Measurements from ENCODE around the gene HOXD11. TPM values are rescaled to one million over a fixed set of nuclear protein-coding genes. Genes with fewer than 3 reads are reported as not detected.

HOXD11 gene
- total and polyA plus RNA-seq, 2 of the 13 experiments (the other 11 are each of a cell fraction or from before 2014, with no cell fraction given), result not detected

- TF ChIP-seq ESRRA (CRISPR knock-in tag; IDR thresholded peaks at IDR 0.05; ENCODE audit: low read depth) (no peak), ZEB1 (IDR thresholded peaks at IDR 0.05; ENCODE audit: insufficient replicate concordance, low read depth) (peak; percentile 71), PHF20 (CRISPR knock-in tag; IDR thresholded peaks at IDR 0.05) (no peak), AFF4 (CRISPR knock-in tag; IDR thresholded peaks at IDR 0.05) (no peak), GMEB1 (CRISPR knock-in tag; IDR thresholded peaks at IDR 0.05; ENCODE audit: borderline replicate concordance) (no peak), ZNF451 (CRISPR knock-in tag; IDR thresholded peaks at IDR 0.05) (0 out of 2 replicates have a peak, but pooled peaks have one; percentile 65), ZNF136 (CRISPR knock-in tag; IDR thresholded peaks at IDR 0.05; ENCODE audit: low read depth) (peak; percentile 53; the same call in 1 of the 2 replicates), JUNB (CRISPR knock-in tag; IDR thresholded peaks at IDR 0.05; ENCODE audit: borderline replicate concordance) (no peak), TOPORS (CRISPR knock-in tag; IDR thresholded peaks at IDR 0.05) (no peak), HHEX (CRISPR knock-in tag; IDR thresholded peaks at IDR 0.05) (no peak), NONO (IDR thresholded peaks at IDR 0.05) (no peak), NONO (CRISPR knock-in tag; conservative IDR thresholded peaks at IDR 0.05) (peak; percentile 62; the same call in 1 of the 2 replicates), ZNF75D (CRISPR knock-in tag; IDR thresholded peaks at IDR 0.05; ENCODE audit: borderline replicate concordance) (no peak), RELA (CRISPR knock-in tag; IDR thresholded peaks at IDR 0.05) (peak; percentile 84; the same call in 1 of the 2 replicates), SP4 (CRISPR knock-in tag; IDR thresholded peaks at IDR 0.05) (peak; percentile 82), LCORL (IDR thresholded peaks at IDR 0.05) (no peak), LCORL (CRISPR knock-in tag; IDR thresholded peaks at IDR 0.05) (peak; percentile 45; the same call in 1 of the 2 replicates), HNRNPH1 (optimal IDR thresholded peaks at IDR 0.05; ENCODE audit: low read depth, low read length) (no peak), NR2F1 (CRISPR knock-in tag; IDR thresholded peaks at IDR 0.05) (no peak), MATR3 (CRISPR knock-in tag; IDR thresholded peaks at IDR 0.05) (no peak), BHLHE40 (IDR thresholded peaks at IDR 0.05; ENCODE audit: low read length) (no peak), GPN1 (CRISPR knock-in tag; IDR thresholded peaks at IDR 0.05; ENCODE audit: borderline replicate concordance) (no peak), MEF2D (CRISPR knock-in tag; IDR thresholded peaks at IDR 0.05) (no peak), ZMYM2 (CRISPR knock-in tag; IDR thresholded peaks at IDR 0.05) (no peak), ZBTB8A (CRISPR knock-in tag; IDR thresholded peaks at IDR 0.05; ENCODE audit: borderline replicate concordance, low read depth) (no peak), ZKSCAN8 (CRISPR knock-in tag; IDR thresholded peaks at IDR 0.05; ENCODE audit: borderline replicate concordance) (no peak), ZNF260 (CRISPR knock-in tag; IDR thresholded peaks at IDR 0.05; ENCODE audit: borderline replicate concordance, low read depth) (no peak)
Observed at GRCh38 chr2:176140513-176141317, 33.6 kb downstream of the HOXD11 start (continued).
